Epidermal melanocyte (primary cell): ENCODE results near the gene AVEN.
"Not testable (repeated sequence)": the region's sequence is repeated elsewhere in the genome, so short reads cannot be mapped to it uniquely, and the experiment has no call there.

ENCODE experiments used
- DNase-seq: peaks from one replicate; pipeline ENCODE4 v3.0.0; 2011; ENCODE audit warnings: low spot score; ENCODE audit not compliant: insufficient read length

Gene AVEN, protein sequence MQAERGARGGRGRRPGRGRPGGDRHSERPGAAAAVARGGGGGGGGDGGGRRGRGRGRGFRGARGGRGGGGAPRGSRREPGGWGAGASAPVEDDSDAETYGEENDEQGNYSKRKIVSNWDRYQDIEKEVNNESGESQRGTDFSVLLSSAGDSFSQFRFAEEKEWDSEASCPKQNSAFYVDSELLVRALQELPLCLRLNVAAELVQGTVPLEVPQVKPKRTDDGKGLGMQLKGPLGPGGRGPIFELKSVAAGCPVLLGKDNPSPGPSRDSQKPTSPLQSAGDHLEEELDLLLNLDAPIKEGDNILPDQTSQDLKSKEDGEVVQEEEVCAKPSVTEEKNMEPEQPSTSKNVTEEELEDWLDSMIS

GRCh38 chr15:34038871-34039789 is at the start of gene AVEN:
Gene AVEN (minus strand): TSS chr15:34039204. CDS start chr15:34039046, 158 bp downstream.
- no peak for DNase-seq

DNA sequence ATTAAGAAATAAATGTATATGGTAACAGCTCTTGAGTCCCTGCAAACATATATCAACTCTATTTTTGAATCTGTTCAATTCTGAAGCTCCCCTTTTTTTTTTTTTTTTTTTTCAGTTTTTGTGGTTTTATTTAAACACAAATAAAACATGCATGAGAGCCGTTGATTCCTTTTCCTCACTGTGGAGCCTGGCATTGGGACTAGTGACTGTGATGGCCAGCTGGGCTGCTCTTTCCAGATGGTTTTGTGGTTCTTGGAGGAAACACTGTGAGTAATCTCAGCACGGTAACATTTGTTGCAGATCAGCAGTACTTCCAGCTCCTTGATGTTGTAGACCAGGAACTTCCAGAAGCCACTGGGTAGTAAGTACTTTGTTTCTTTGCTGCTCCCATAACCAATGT is 46.7 kb upstream of the AVEN start:
- no peak for DNase-seq

- DNase-seq: no peak
Measured at GRCh38 chr15:34084086-34084485, 45.1 kb upstream of the AVEN start.

DNA sequence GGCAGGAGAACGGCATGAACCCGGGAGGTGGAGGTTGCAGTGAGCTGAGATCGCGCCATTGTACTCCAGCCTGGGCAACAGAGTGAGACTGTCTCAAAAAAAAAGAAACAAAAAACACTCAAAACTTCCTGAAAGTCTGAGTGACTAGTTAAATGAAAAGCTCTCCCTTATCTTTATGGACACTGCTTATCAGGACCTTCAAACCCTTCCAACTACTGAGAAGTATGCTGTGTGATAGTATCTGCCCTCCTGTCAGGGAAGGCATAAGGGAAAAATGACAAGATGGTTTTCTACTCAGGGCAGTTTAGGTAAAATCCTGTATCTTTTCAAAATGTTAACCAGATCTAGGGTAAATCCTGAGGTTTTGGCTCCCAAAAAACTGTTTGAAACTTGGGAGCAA is 40.9 kb upstream of the AVEN start:
- DNase-seq: no peak

- DNase-seq: no peak
Measured at GRCh38 chr15:34078900-34079299, 39.9 kb upstream of the AVEN start.

- no peak for DNase-seq
Measured at GRCh38 chr15:34076785-34077184, 37.8 kb upstream of the AVEN start.

DNA sequence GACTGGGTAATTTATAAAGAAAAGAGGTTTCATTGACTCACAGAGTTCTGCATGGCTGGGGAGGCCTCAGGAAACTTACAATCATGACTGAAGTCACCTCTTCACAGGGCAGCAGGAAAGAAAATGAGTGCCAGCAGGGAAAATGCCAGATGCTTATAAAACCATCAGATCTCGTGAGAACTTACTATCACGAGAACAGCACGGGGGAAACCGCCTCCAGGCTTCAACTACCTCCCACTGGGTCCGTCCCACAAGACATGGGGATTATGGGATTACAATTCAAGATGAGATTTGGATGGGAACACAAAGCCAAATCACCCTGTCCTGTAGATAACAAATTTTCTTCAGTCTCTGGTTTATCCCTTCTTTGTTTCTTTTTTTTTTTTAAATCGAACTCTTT is 31.0 kb upstream of the AVEN start:
- no peak for DNase-seq

DNA sequence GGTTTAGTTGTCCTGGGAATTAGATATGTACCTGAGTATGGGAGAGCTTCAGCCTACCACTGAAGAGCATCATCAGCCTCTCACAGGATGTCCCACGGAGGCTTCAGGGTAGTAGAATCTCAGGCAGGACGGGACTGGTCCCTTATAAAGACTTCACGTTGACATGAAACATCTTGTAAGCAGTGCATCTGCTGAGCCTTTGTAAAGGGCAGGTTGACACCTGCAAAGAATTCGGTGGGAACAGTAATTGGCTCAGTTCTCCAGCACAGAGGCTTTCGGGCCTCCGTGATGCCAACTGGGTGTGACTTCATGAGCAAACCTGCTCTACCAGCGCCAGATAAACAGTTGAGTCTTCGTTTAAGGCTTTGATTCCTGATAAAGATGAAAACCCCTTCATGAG is 26.9 kb upstream of the AVEN start:
- DNase-seq: no peak

DNA sequence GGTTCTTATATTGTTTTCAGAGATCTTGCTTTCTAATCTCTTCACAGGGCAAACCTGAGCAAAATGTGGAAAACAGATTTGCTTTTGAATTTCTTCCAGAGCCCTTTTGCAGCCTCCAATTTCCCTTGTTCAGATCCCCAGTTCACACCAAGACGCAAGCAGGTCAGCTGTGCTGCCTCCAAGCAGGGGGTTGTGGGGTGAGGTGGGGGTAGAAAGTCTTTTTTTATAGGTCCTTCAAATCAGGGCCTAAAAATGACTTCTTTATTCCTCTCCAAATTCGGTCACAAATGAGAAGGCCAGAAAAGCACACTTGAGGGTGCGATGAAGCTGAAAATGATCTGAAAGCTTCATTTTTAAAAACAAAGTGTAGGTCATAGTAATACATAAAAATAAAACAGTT is 26.3 kb upstream of the AVEN start:
- DNase-seq: no peak

- DNase-seq: no peak
Measured at GRCh38 chr15:34064438-34064837, 25.4 kb upstream of the AVEN start.

DNA sequence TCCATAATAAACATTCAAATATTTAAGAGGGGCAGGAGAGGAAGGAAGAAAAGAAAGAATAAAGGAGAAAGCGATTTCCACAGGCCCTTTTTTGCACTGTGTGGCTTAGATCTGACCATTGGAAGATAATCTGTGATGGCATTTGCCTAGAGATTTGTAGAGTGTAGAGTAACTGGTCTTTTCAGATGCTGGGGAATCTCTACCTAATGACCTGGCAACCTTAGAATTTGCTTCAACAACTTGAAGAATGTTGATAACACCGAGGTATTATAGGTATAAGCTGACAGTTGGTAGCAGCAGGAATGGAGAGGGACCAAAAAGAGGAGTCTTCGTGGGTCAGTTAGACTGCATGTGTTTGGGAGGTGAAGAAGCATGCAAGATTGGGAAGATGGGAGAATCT is 20.9 kb upstream of the AVEN start:
- DNase-seq: no peak

DNA sequence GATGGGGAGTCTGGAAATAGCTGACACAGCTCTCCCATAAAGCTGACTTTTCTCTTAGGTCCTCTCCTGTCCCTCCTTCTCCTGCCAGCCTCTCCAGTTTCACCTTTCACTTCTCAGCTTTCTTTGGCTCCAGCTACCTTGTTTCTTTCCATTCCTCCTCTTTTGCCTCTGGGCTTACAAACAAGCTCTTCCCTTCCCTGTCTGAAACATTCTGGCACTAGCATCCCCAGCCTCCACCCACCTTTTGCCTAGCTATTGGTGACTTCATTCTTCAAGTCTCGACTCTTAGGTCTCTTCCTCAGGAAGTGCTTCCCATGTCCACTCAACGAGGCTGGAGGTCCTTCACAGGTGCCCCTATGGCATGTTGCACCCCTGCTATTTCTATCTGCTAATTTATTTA is 20.5 kb upstream of the AVEN start:
- DNase-seq: no peak

DNA sequence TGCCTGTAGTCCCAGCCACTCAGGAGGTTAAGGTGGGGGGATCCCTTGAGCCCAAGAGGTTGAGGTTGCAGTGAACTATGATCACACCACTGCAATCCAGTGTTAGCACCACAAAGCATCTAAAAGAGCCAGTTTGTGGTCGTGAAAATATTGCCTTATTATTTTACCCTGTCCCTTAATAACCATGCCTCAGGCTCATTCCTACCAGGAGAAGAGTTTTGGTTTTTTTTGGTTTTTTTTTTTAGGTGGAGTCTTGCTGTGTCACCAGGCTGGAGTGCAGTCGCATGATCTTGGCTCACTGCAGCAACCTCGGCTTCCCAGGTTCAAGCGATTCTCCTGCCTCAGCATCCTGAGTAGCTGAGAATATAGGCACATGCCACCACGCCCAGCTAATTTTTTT is 17.9 kb upstream of the AVEN start:
- DNase-seq: no peak

DNA sequence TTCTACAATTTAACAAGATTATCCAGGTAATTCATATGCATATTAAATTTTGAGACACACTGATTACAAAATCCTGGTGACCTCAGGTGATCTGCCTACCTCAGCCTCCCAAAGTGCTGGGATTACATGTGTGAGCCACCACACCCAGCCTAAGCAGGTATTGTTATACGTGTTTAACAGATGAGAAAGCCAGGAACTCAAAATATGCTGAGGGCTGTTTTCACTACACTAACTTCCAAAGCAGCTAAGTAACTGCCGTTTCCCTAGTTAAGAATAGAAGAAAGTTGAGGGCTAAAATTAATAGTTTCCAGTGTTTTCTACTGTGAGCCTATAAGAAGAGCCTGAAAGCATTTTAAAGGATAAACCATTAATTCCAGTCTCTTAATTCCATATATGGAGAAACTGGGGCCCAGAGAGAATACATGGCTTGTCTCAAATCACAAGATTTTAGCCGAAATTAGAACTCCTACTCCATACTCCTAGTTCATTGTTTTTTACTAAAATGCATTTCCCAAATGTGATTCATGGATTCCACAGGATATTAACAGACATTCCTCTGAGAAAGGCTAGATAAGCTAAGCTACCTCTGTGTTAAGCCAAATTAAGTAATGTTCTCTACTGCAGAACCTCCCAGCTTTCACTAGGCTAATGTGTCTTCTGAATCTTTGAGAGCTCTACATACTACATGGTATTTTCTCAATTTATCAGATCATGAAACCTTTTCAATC is 17.0 kb upstream of the AVEN start:
- no peak for DNase-seq

GRCh38 chr15:34054081-34054707 is 15.2 kb upstream of the AVEN start:
- DNase-seq: no peak

DNA sequence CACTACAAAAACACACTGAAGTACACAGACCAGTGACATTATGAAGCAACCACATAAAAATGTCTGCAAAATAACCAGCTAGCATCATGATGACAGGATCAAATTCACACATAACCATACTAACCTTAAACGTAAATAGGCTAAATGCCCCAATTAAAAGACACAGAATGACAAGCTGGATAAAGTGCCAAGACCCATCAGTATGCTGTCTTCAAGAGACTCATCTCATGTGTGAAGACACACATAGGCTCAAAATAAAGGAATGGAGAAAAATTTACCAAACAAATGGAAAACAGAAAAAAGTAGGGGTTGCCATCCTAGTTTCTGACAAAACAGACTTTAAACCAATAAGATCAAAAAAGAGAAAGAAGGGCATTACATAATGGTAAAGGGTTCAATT is 11.4 kb upstream of the AVEN start:
- DNase-seq: not testable (repeated sequence)

GRCh38 chr15:34049112-34049511 is 10.1 kb upstream of the AVEN start:
- no peak for DNase-seq

- no peak for DNase-seq
Measured at GRCh38 chr15:34047893-34048775, 9.1 kb upstream of the AVEN start.

- DNase-seq: no peak
Measured at GRCh38 chr15:34046471-34047145, 7.6 kb upstream of the AVEN start.

- DNase-seq: no peak
Measured at GRCh38 chr15:34043813-34044212, 4.8 kb upstream of the AVEN start.
